VCaP (cell line): ENCODE measurements around the gene TMEM217.

Experiments
- H3K27ac ChIP-seq: fragments of 450-650 bp; 2 replicates; pipeline ENCODE4 v1.5.1; 2017
- CTCF ChIP-seq: fragments of 450-650 bp; conservative IDR thresholded peaks from 2 replicates; pipeline ENCODE4 v1.5.1; 2017; ENCODE audit warnings: mild to moderate bottlenecking, moderate library complexity

The TMEM217 gene

GRCh38 chr6:37237789-37238188 lies 20.2 kb downstream of the TMEM217 start:
- TF ChIP-seq CTCF = no peak
- H3K27ac ChIP-seq = no peak overlapping the region

GRCh38 chr6:37236921-37237320 lies 21.0 kb downstream of the TMEM217 start:
- TF ChIP-seq CTCF = no peak
- no peak overlapping the region for H3K27ac ChIP-seq

- no peak overlapping the region for H3K27ac ChIP-seq
- TF ChIP-seq CTCF = no peak
Measured at GRCh38 chr6:37233541-37233940, 24.4 kb downstream of the TMEM217 start.

GRCh38 chr6:37232430-37233017 lies 25.4 kb downstream of the TMEM217 start:
- no peak for TF ChIP-seq CTCF
- no peak overlapping the region for H3K27ac ChIP-seq

GRCh38 chr6:37230104-37230503 lies 27.8 kb downstream of the TMEM217 start:
- TF ChIP-seq CTCF = no peak
- no peak overlapping the region for H3K27ac ChIP-seq

- no peak overlapping the region for H3K27ac ChIP-seq
- TF ChIP-seq CTCF = no peak
Measured at GRCh38 chr6:37225350-37226169, 32.4 kb downstream of the TMEM217 start.

GRCh38 chr6:37222992-37223391 lies 35.0 kb downstream of the TMEM217 start:
- peak overlapping the region; percentile 77 for H3K27ac ChIP-seq
- no peak for TF ChIP-seq CTCF
